GM21390 (cell line): ENCODE results near the gene SCD.
A peak's percentile ranks its signal among the peaks of the same experiment; 100 is the strongest.
"Not testable (repeated sequence)": the region's sequence is repeated elsewhere in the genome, so short reads cannot be mapped to it uniquely, and the experiment has no call there.

Experiments used
- ATAC-seq: cut with Tn5 transposase; IDR thresholded peaks from one replicate; pipeline ENCODE4 v1.9.1; 2021; ENCODE audit not compliant: unreplicated experiment

SCD gene

DNA sequence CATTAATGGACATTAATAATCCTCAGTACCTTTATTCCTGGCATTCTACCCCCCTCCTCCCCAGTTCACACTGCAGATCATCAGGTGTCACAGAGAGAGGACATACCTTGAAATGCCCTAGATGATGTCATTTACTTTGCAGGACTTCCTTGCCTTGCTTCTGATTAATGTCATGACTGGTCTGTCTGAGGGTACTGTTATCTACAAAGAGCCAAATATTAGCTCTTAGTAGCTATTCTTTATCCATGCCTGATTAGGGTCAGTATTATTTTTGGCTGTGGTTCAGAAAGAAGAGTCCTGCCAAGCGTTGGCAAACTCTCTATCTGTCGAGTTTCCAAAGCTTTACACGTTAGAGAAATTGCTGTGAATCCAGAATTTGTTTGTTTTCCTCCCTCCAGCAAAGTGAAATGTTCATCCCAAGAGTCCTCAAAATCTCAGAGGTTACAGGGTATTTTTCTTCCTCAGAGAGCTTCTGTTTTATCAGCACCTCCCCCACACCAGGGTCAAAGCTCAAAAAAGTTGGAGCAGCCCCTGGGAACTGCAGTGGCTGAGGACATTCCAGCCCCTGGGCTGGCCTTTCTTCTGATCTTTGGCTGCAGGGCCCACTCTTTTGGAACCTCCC, 12.6 kb downstream of the SCD start:
- ATAC-seq: no peak

DNA sequence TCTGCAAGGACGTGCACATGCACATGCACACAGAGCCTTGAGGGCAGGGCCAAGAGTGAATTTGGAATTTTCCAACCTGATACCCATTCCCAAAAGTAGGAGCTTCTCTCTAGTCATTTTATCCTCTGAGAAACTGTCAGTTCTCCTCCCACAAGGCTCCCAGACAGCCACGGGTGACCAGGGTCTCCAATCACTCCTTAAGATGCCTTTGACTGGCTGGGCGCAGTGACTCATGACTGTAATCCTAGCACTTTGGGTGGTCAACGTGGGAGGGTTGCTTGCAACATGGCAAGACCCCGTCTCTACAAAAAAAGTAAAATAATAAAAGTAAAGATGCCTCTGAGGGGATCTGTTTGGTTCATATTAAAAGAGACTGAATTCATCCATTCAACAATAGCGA, 13.2 kb downstream of the SCD start:
- ATAC-seq: no peak

DNA sequence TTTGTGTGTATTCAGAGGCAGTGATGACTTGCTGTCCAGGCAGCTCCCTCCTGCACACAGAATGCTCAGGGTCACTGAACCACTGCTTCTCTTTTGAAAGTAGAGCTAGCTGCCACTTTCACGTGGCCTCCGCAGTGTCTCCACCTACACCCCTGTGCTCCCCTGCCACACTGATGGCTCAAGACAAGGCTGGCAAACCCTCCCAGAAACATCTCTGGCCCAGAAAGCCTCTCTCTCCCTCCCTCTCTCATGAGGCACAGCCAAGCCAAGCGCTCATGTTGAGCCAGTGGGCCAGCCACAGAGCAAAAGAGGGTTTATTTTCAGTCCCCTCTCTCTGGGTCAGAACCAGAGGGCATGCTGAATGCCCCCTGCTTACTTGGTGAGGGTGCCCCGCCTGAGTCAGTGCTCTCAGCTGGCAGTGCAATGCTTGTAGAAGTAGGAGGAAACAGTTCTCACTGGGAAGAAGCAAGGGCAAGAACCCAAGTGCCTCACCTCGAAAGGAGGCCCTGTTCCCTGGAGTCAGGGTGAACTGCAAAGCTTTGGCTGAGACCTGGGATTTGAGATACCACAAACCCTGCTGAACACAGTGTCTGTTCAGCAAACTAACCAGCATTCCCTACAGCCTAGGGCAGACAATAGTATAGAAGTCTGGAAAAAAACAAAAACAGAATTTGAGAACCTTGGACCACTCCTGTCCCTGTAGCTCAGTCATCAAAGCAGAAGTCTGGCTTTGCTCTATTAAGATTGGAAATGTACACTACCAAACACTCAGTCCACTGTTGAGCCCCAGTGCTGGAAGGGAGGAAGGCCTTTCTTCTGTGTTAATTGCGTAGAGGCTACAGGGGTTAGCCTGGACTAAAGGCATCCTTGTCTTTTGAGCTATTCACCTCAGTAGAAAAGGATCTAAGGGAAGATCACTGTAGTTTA, 15.8 kb downstream of the SCD start:
- ATAC-seq: no peak

- ATAC-seq: no peak
Observed at GRCh38 chr10:100364175-100364574, 17.1 kb downstream of the SCD start.

DNA sequence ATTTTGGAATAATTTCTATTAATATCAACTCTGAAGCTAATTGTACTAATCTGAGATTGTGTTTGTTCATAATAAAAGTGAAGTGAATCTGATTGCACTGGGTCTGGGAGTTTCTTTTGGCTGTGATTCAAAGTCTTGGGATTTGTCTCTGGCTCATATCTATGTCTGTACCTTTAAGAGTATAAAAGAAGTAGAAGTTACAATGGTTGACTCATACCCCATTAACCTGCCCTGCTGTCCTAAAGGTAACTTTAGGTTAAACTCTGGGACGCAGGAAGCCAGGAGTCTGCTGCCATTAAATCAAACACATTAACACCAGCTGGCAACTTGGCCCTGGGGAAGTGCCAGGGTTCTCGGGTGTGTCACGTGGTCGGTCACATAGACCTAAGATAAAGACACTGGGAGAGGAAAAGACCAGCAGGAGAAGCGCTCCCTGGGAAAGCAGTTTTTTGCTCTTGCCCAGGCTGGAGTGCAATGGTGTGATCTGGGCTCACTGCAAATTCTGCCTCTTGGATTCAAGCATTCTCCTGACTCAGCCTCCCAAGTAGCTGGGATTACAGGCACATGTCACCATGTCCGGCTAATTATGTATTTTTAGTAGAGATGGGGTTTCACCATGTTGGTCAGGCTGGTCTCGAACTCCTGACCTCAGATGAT, 17.8 kb downstream of the SCD start:
- ATAC-seq: no peak

DNA sequence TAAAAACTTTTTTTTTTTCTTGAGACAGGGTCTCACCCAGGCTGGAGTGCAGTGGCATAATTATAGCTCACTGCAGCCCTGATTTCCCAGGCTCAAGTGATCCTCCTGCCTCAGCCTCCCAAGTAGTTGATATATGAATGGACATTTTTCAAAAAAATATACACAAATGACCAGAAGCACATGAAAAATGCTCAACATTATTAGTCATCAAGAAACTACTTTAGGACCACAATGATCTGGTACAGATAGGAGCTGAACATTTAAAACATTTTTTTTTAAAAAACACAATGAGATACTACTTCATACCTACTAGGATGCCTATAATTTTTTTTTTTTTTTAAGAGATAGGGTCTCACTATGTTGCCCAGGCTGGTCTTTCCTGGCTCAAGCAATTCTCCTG, 21.7 kb downstream of the SCD start:
- ATAC-seq: no peak

GRCh38 chr10:100370714-100371481, 23.9 kb downstream of the SCD start:
- ATAC-seq: no peak

GRCh38 chr10:100371482-100372027, 24.5 kb downstream of the SCD start:
- ATAC-seq: no peak

GRCh38 chr10:100372415-100373297, 25.6 kb downstream of the SCD start:
- peak; percentile 1 for ATAC-seq

DNA sequence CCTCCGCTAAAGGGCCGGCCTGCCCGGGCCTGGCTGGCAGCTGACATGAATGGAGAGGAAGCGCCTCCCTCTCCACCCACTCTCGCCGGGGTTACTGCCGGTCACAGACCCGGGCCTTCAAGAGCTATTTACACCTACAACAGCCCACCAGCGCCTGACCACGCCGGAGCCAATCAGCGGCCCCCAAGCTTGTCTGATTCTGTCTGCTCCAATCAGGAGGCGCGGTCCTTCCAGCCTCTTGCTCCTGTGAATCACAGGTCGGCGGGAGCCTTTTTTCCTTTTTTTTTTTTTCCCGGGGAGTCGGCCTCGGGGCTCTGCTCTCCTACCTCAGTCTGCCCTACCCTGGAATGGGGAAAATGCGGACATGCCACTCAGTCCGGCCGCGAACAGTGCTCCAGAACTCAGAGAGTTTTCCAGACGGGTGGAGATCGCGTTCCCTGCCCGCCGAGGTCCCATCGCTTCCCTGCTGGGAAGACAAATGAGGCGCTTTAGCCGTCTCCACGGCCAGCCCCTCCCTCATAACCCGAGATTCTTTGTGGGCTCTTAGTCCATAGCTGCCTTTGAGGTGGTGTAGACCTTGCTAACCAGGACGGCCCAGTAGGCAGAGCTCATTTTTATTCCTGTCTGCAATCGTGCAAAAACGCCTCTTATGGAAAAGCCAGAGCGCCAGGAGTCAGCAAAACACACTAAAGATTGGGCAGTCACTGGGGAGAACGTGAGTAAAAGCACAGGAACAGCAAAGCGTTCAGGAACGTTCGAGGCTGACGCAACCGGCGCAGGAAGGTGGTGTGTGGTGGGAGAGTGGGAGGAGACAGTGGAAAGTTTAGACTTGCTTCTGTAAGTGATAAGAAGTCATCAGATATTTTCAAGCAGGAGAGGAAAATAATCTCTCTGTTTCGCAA, 26.5 kb downstream of the SCD start:
- ATAC-seq: peak; percentile 93

GRCh38 chr10:100374200-100374655, 27.2 kb downstream of the SCD start:
- ATAC-seq: no peak

DNA sequence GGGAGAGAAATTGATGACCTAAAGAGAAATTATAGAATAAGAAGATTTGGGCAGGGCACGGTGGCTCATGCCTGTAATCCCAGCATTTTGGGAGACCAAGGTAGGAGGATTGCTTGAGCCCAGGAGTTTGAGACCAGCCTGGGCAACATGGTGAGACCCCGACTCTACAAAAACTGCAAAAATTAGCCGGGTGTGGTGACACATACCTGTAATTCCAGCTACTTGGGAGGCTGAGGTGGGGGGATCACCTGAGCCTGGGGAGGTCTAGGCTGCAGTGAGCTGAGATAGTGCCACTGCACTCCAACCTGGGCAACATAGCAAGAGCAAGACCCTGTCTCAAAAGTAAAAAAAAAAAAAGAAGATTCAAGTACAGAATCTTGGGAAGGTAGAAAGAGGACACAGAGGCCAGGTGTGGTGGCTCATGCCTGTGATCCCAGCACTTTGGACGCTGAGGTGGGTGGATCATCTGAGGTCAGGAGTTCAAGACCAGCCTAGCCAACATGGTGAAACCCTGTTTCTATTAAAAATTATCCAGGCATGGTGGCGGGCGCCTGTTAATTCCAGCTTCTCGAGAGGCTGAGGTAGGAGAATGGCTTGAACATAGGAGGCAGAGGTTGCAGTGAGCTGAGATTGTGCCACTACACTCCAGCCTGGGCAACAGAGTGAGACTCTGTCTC, 27.8 kb downstream of the SCD start:
- not testable (repeated sequence) for ATAC-seq

DNA sequence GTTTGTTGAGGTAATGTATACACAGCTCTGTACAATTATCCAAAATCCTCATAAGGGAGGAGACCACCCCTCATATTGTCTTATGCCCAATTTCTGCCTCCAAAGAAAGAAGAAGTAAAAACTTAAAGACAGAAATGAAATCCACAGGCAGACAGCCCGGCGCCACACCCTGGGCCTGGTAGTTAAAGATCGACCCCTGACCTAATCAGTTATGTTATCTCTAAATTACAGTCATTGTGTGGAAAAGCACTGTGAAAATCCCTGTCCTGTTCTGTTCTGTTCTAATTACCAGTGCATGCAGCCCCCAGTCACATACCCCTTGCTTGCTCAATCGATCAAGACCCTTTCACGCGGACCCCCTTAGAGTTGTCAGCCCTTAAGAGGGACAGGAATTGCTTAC, 29.6 kb downstream of the SCD start:
- not testable (repeated sequence) for ATAC-seq

DNA sequence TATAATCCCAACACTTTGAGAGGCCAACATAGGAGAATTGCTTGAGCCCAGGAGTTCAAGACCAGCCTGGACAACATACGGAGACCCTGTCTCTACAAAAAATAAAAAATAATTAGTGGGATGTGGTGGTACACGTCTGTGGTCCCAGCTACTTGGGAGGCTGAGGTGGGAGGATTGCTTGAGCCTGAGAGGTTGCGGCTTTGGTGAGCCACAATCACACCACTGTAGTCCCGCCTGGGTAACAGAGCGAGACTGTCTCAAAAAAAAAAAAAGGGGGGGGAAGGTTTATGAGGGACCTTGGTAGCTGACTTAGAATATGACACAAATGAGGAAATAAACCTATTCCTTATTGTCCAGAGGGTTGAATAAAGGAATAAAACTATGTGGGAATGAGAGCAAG, 30.8 kb downstream of the SCD start:
- no peak for ATAC-seq

DNA sequence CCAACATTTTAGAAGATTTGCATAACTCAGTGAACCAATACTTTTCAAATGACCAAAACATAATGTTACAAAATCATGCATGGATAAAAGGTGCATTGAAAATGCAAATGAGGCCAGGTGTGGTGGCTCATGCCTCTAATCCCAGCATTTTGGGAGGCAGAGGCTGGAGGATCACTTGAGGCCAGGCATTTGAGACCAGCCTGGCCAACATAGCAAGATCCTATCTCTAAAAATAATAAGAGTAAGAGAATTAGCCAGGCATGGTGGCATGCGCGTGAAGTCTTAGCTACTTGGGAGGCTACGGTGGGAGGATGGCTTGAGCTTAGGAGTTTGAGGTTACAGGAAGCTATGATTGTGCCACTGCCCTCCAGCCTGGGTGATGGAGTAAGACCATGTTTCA, 33.4 kb downstream of the SCD start:
- ATAC-seq: no peak

GRCh38 chr10:100382553-100382952, 35.5 kb downstream of the SCD start:
- ATAC-seq: no peak

DNA sequence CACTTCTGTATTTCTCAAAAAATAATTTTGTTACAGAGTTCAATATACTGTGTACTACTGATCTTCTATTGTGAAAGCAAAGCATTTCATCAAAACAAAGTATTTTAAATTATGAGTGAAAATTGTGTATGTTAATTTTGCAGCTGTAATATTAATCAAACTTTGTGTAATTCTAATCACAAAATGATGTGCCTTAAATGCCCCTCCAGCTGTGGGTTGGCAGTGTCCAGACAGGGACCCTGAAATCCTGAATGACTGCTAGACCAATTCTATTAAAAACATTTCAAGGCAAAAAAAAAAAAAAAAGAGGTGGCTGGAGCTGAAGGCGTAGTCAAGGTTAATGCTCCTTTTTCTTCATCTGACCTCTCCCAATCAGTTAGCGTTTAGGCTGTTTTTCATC, 36.2 kb downstream of the SCD start:
- no peak for ATAC-seq
